Large intestine (tissue), 3 donors: ENCODE data around the gene STX1B. TPM values are rescaled to one million over a fixed set of nuclear protein-coding genes. Genes with fewer than 3 reads are reported as not detected.
A peak's percentile ranks its signal among the peaks of the same experiment; 100 is the strongest.

Source experiments
- DNase-seq, 2 donors: peaks; one replicate each; pipeline versions ENCODE4 v3.0.0 to v3.0.0-alpha.2; 2013
- H3K27ac ChIP-seq: one replicate; pipeline ENCODE4 v1.5.1; 2013; ENCODE audit warnings: low read length
- H3K27me3 ChIP-seq: 2 replicates; pipeline ENCODE4 v1.6.1; 2013; ENCODE audit warnings: low read length; ENCODE audit not compliant: control insufficient read depth, insufficient read depth
- H3K36me3 ChIP-seq: 2 replicates; pipeline ENCODE4 v1.6.1; 2013; ENCODE audit warnings: low read length; ENCODE audit not compliant: control insufficient read depth, insufficient read depth
- H3K4me1 ChIP-seq: one replicate; pipeline ENCODE4 v1.6.1; 2013; ENCODE audit warnings: low read length; ENCODE audit not compliant: control insufficient read depth, insufficient read depth
- H3K4me3 ChIP-seq: one replicate; pipeline ENCODE4 v1.5.1; 2013; ENCODE audit warnings: low read length
- H3K9me3 ChIP-seq: one replicate; pipeline ENCODE4 v1.6.1; 2013; ENCODE audit warnings: mild to moderate bottlenecking, low read depth, low read length, moderate library complexity; ENCODE audit not compliant: control insufficient read depth
- WGBS: methylation state at CpG from one replicate; pipeline ENCODE4 v1.1.5; 2013; ENCODE audit warnings: low lambda C conversion rate; ENCODE audit not compliant: insufficient coverage; 5-methylcytosine and 5-hydroxymethylcytosine counted together
- polyA plus RNA-seq: library from polyadenylated mRNA; unstranded; fragments of 120-200 nt; gene quantifications from one replicate; pipeline ENCODE4 v1.2.1, GENCODE V29; 2013

The STX1B gene
- polyA plus RNA-seq, 1 donor, result 1.9 TPM

- DNase-seq, result peak in 1 of 2 donors; percentile 77
- Histone ChIP-seq H3K4me1 (peaks cover 40% of the 10 kb centered on the region), H3K4me3 (peak overlapping the region; percentile 52), H3K27ac (no peak overlapping the region), H3K36me3 (no peaks in the 10 kb centered on the region), H3K9me3 (no peaks in the 10 kb centered on the region), H3K27me3 (peaks cover 2% of the 10 kb centered on the region)
- no CpG with 5 or more reads among the region's 60 CpGs for whole genome bisulfite sequencing
Measured at GRCh38 chr16:30996985-30997724, 13.3 kb downstream of the STX1B start.

- Histone ChIP-seq H3K4me1 (peaks cover 36% of the 10 kb centered on the region), H3K27me3 (peaks cover 2% of the 10 kb centered on the region), H3K4me3 (peak overlapping the region; percentile 52), H3K9me3 (no peaks in the 10 kb centered on the region), H3K27ac (no peak overlapping the region), H3K36me3 (no peaks in the 10 kb centered on the region)
- WGBS, result no CpG with 5 or more reads among the region's 23 CpGs
- peak in 1 of 2 donors; percentile 71 for DNase-seq
Measured at GRCh38 chr16:30996324-30996984, 14.0 kb downstream of the STX1B start.

- Histone ChIP-seq H3K27ac (no peak overlapping the region), H3K4me3 (no peak overlapping the region), H3K9me3 (no peaks in the 10 kb centered on the region), H3K36me3 (no peaks in the 10 kb centered on the region), H3K4me1 (peaks cover 35% of the 10 kb centered on the region), H3K27me3 (peaks cover 2% of the 10 kb centered on the region)
- 100% methylated on average over 1 of the region's 11 CpGs for WGBS
- no peak for DNase-seq
Measured at GRCh38 chr16:30995927-30996323, 14.5 kb downstream of the STX1B start.

- Histone ChIP-seq H3K4me1 (peaks cover 20% of the 10 kb centered on the region), H3K4me3 (no peak overlapping the region), H3K27ac (no peak overlapping the region), H3K27me3 (peaks cover 2% of the 10 kb centered on the region), H3K36me3 (peaks cover 5% of the 10 kb centered on the region), H3K9me3 (no peaks in the 10 kb centered on the region)
- no peak for DNase-seq
- WGBS, result no CpG with 5 or more reads among the region's 29 CpGs
Measured at GRCh38 chr16:30992931-30993816, 17.3 kb downstream of the STX1B start.

GRCh38 chr16:30992276-30992780, 18.1 kb downstream of the STX1B start:
- no CpG with 5 or more reads among the region's 21 CpGs for WGBS
- H3K27me3 ChIP-seq, result peaks cover 2% of the 10 kb centered on the region
- peaks cover 11% of the 10 kb centered on the region for H3K4me1 ChIP-seq
- peaks cover 11% of the 10 kb centered on the region for H3K36me3 ChIP-seq
- no peak for DNase-seq
- H3K4me3 ChIP-seq, result no peak overlapping the region
- H3K27ac ChIP-seq, result no peak overlapping the region
- no peaks in the 10 kb centered on the region for H3K9me3 ChIP-seq

- H3K27ac ChIP-seq, result no peak overlapping the region
- H3K9me3 ChIP-seq, result no peaks in the 10 kb centered on the region
- H3K4me1 ChIP-seq, result peaks cover 2% of the 10 kb centered on the region
- WGBS, result no CpG with 5 or more reads among the region's 8 CpGs
- no peaks in the 10 kb centered on the region for H3K27me3 ChIP-seq
- peaks cover 13% of the 10 kb centered on the region for H3K36me3 ChIP-seq
- no peak for DNase-seq
- H3K4me3 ChIP-seq, result no peak overlapping the region
Measured at GRCh38 chr16:30991052-30991451, 19.4 kb downstream of the STX1B start.

- H3K9me3 ChIP-seq, result no peaks in the 10 kb centered on the region
- peaks cover 13% of the 10 kb centered on the region for H3K36me3 ChIP-seq
- H3K27me3 ChIP-seq, result no peaks in the 10 kb centered on the region
- H3K4me1 ChIP-seq, result peaks cover 9% of the 10 kb centered on the region
- H3K4me3 ChIP-seq, result no peak overlapping the region
- no CpG with 5 or more reads among the region's 12 CpGs for WGBS
- DNase-seq, result no peak
- no peak overlapping the region for H3K27ac ChIP-seq
Measured at GRCh38 chr16:30990105-30990504, 20.3 kb downstream of the STX1B start.

- H3K27me3 ChIP-seq, result no peaks in the 10 kb centered on the region
- WGBS, result no CpG with 5 or more reads among the region's 23 CpGs
- no peak overlapping the region for H3K27ac ChIP-seq
- DNase-seq, result no peak
- no peaks in the 10 kb centered on the region for H3K9me3 ChIP-seq
- no peak overlapping the region for H3K4me3 ChIP-seq
- peaks cover 15% of the 10 kb centered on the region for H3K36me3 ChIP-seq
- peaks cover 9% of the 10 kb centered on the region for H3K4me1 ChIP-seq
Measured at GRCh38 chr16:30989469-30990047, 20.9 kb downstream of the STX1B start.

- WGBS, result no CpG with 5 or more reads among the region's 30 CpGs
Measured at GRCh38 chr16:30987581-30988190, 22.8 kb downstream of the STX1B start.

More at GRCh38 chr16:30987581-30988190, 22.8 kb downstream of the STX1B start:
- Histone ChIP-seq H3K4me3 (no peak overlapping the region), H3K27me3 (no peaks in the 10 kb centered on the region), H3K9me3 (no peaks in the 10 kb centered on the region), H3K36me3 (peaks cover 31% of the 10 kb centered on the region), H3K27ac (no peak overlapping the region), H3K4me1 (peaks cover 9% of the 10 kb centered on the region)
- DNase-seq, result no peak
